ENCODE measurements around the gene CELA1.
A peak's percentile ranks its signal among the peaks of the same experiment; 100 is the strongest.
"Not testable (repeated sequence)": the region's sequence is repeated elsewhere in the genome, so short reads cannot be mapped to it uniquely, and the experiment has no call there.

The CELA1 gene

GRCh38 chr12:51341251-51342007 lies 5.0 kb downstream of the CELA1 start:
- peak in 3 of 4 experiments; percentile 26 to 54 (median 47) for DNase-seq

- DNase-seq, result no peak
These were observed 6.7 kb downstream of the CELA1 start for GRCh38 chr12:51339750-51340149.

DNA sequence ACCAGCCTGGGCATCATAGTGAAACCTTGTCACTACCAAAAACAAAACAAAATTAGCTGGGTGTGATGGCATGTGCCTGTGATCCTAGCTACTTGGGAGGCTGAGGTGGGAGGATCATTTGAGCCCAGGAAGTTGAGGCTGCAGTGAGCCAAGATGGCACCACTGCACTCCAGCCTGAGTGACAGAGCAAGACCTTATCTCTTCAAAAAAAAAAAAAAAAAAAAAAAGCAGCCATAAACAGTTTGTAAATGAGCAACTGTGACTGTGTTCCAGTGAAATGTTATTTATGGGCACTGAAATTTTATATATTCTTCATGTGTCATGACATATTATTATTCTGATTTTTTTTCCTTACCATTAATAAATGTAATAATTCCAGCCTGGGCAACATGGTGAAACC lies 9.1 kb downstream of the CELA1 start:
- DNase-seq, result not testable (repeated sequence)

DNA sequence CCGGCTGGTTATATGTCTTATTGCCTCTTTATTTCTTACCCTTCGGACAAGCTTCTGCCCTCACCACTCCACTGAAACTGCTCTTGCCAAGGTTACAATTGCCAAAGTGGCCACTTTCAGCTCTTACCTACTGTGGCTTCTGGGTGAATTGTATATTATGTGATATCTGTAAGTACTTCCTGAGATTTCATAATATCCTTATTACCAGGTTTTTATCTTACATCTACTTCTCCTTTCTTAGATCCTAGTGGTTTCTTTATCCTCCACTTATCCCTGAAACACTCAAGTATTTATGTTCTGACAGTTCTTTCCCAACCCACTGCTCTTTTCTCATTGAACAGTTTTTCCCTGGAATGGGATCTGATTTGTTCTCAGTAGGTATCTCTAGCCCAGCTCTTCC lies 10.5 kb downstream of the CELA1 start:
- DNase-seq, result no peak

- no peak for DNase-seq
These were observed 11.7 kb downstream of the CELA1 start for GRCh38 chr12:51334764-51335163.

GRCh38 chr12:51333536-51333935 lies 12.9 kb downstream of the CELA1 start:
- DNase-seq, result no peak

GRCh38 chr12:51330186-51330585 lies 16.3 kb downstream of the CELA1 start:
- no peak for DNase-seq

- DNase-seq, result no peak
These were observed 16.7 kb downstream of the CELA1 start for GRCh38 chr12:51329742-51330141.

GRCh38 chr12:51328587-51328986 lies 17.9 kb downstream of the CELA1 start:
- no peak for DNase-seq

GRCh38 chr12:51326698-51327439 lies 19.6 kb downstream of the CELA1 start:
- no peak for DNase-seq

DNA sequence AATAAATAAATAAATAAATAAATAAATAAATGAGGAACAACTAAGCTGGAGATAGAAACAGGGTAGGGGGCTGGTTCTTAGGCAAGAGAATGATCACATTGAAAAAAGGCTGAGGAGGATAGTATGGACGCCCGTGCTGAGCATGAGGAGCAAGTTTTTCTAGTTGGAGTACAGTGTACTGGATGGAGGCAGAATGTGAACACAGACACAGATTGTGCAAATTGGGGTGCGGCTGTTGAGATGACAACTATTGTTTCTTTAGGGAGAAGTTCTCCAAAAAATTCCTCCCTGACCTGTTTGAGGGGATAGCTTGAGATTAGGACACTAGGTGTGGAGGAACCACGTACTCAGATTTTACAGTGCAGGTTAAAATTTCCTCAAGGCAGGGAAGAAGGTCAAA lies 21.5 kb downstream of the CELA1 start:
- DNase-seq, result no peak

GRCh38 chr12:51323966-51324895 lies 22.2 kb downstream of the CELA1 start, which contains the start of gene BIN2:
TSS of gene BIN2 (minus strand) at chr12:51324174. CDS start at chr12:51324102, 72 bp downstream.
- DNase-seq, result peak in 3 of 4 experiments; percentile 40 to 63 (median 55)

GRCh38 chr12:51323317-51323960 lies 23.0 kb downstream of the CELA1 start:
- DNase-seq, result peak in 3 of 4 experiments; percentile 10 to 35 (median 26)

GRCh38 chr12:51322452-51322851 lies 24.0 kb downstream of the CELA1 start:
- no peak for DNase-seq

GRCh38 chr12:51321882-51322281 lies 24.6 kb downstream of the CELA1 start:
- no peak for DNase-seq

DNA sequence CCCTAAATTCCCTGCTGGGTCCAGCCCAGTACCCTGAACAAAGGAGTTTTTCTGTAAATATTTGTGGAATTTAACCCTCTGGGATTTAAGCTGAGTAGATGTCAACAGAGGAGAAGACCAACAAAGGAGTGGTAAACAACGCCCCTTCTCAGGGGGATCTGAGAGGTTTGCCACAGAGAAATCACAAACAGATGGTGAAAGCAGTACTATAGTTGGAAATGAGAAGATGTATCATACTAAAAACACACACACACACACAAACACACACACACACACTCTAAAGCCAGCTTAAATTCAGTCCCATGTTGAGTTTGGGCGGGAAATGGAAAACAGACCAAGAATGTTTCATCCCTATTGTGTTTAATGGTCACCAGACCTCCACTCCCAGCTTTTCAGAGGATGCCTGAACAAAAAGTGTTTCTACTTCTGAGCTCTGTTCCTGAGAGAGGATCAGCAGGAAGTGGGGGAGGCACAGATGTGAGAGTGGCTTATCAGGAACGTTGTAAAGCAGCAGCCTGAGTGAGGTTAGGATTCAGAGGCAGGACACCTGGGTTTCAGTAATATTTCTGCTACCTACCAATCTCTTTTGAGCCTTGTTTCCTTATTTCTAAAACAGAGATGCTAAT lies 25.7 kb downstream of the CELA1 start:
- no peak for DNase-seq

DNA sequence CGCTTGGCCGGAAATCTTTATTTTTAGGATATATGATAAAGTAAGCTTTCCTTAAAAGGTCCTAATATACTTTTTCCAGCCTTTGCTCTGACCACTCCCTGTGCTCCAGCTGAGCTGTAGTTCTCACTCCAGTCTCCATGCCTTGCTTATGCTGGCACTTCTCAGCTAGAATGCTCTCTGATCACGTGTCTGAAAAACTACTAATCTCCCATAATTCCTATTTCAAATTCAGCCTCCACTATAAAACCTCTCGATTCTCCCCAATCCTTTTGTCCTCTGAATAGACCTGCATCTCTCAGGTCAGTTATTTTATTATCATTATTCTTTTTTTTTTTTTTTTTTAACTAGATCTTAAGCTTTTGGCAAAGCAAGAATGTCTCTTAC lies 26.2 kb downstream of the CELA1 start:
- DNase-seq, result no peak

DNA sequence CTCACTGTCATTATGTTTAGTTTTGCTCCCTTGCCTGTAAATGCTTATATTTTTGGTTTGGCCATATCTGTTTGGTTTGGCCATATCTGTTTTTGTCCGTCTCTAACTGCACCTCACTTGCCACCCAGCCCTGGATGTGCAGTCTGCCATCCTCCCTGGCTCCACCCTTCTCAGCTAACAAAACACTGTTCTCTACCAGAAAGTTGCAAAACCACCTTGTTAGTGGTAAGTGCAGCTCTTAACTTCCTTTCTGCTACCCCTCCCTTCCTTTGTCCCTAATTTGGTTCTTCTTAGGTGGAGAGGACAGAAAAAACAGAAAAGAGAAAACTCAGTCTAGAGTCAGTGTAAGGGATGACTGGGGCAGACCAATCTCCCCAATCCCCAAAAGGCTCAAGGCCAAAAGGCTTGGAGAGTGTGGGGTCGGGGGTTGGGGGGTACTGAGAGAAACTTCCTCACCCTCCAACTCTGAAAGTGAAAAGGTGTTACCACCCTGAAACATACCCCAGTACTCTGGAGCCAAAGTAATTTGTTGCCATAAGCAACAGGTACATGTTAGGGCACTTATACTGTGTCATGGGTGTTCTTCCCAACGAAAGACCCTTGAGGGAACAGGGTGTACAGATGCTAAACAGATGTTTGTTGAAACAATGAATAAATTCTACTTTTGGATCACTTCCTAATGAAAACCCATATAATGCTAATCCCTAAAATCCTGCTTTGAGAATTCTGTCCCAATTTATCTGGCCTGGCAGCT lies 27.5 kb downstream of the CELA1 start:
- peak in 2 of 4 experiments; percentile 12 to 33 for DNase-seq

GRCh38 chr12:51318057-51318806 lies 28.2 kb downstream of the CELA1 start:
- not testable (repeated sequence) for DNase-seq

GRCh38 chr12:51311389-51311788 lies 35.1 kb downstream of the CELA1 start:
- no peak for DNase-seq
